Lower leg skin (tissue), 4 donors: ENCODE data around the gene ASMTL. TPM values are rescaled to one million over a fixed set of nuclear protein-coding genes. Genes with fewer than 3 reads are reported as not detected.

Source experiments
- DNase-seq, 2 donors: peaks; one replicate each; pipeline ENCODE4 v3.0.0-alpha.2; 2019; ENCODE audit warnings: low spot score in 2 of 2
- H3K4me3 ChIP-seq: fragments of 200-600 bp; sonication (generic); 2 replicates; pipeline ENCODE4 v1.5.1; 2017; ENCODE audit warnings: mild to moderate bottlenecking, low read depth; ENCODE audit not compliant: poor library complexity, severe bottlenecking
- CTCF ChIP-seq, 3 donors: fragments of 450-650 bp; IDR thresholded peaks; one replicate each; pipeline ENCODE4 v1.5.1; 2016; ENCODE audit warnings: antibody characterized with exemption in 3 of 3, mild to moderate bottlenecking in 3 of 3, moderate library complexity in 2 of 3
- POLR2A ChIP-seq, 2 donors: fragments of 450-650 bp; IDR thresholded peaks; one replicate each; pipeline ENCODE4 v1.6.1; 2016 to 2017; ENCODE audit warnings: antibody characterized with exemption in 2 of 2, mild to moderate bottlenecking in 1 of 2, moderate library complexity in 1 of 2
- WGBS, 2 donors: methylation state at CpG; one replicate each; pipeline ENCODE4 v1.1.5; 2018; 5-methylcytosine and 5-hydroxymethylcytosine counted together
- intact Hi-C: fragments of 100-400 bp; cut with DNase I; formaldehyde crosslinking; loops from one replicate; pipeline ENCODE4 v1.15.0; 2023; ENCODE audit warnings: low total_unique reads
- total RNA-seq, 4 donors: library from RNA; depleted of rRNA; stranded (reverse); fragments of >200 nt; gene quantifications; one replicate each; pipeline ENCODE4 v1.1.0, GENCODE V29; 2016

The ASMTL gene
- total RNA-seq, 4 donors from 2014 or later: 24.8 to 35.9 (median 30.1) TPM

- TF ChIP-seq CTCF (IDR thresholded peaks at IDR 0.05) (no peak), POLR2A (IDR thresholded peaks at IDR 0.05) (no peak)
- intact Hi-C loops: no loop called here
- DNase-seq: no peak
- WGBS, 2 donors: 83 to 89% methylated on average over 29 to 30 of the region's 30 CpGs
- no peak overlapping the region for H3K4me3 ChIP-seq
These were observed 50.9 kb downstream of the ASMTL start for GRCh38 chrX:1401611-1402430.

- TF ChIP-seq CTCF (IDR thresholded peaks at IDR 0.05): no peak
- no peak for TF ChIP-seq POLR2A (IDR thresholded peaks at IDR 0.05)
- DNase-seq: no peak
- intact Hi-C loops: no loop called here
- 82 to 83% methylated on average over 27 of the region's 27 CpGs for WGBS, 2 donors
- H3K4me3 ChIP-seq: no peak overlapping the region
These were observed 51.8 kb downstream of the ASMTL start for GRCh38 chrX:1400742-1401471.

DNA sequence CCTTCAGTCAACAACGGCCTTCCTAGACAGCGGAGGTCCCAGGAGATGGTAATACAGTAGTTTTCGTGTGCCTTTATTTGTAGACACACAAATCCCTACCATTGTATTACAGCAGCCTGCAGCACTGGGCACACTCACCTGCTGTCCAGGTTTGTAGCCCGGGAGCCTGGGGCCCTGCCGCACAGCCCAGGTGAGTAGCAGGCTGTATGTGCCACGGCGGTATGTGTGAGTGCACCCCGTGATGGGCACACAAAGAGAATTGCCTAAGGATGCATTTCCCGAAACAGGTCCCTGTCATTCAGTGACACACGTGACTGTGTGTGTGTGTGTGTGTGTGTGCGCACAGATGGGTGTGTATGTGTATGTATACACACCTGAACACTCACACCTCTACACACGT, 52.7 kb downstream of the ASMTL start:
- DNase-seq: no peak
- no peak for TF ChIP-seq POLR2A (IDR thresholded peaks at IDR 0.05)
- no peak for TF ChIP-seq CTCF (IDR thresholded peaks at IDR 0.05)
- intact Hi-C loops: no loop called here
- 92 to 93% methylated on average over 12 of the region's 12 CpGs for WGBS, 2 donors
- no peak overlapping the region for H3K4me3 ChIP-seq

- intact Hi-C loops: no loop called here
- TF ChIP-seq POLR2A (IDR thresholded peaks at IDR 0.05) (no peak), CTCF (IDR thresholded peaks at IDR 0.05) (no peak)
- 90 to 91% methylated on average over 27 to 29 of the region's 29 CpGs for WGBS, 2 donors
- no peak for DNase-seq
- no peak overlapping the region for H3K4me3 ChIP-seq
These were observed 54.0 kb downstream of the ASMTL start for GRCh38 chrX:1398431-1399340.

- 88 to 92% methylated on average over 25 to 28 of the region's 29 CpGs for WGBS, 2 donors
- no peak for DNase-seq
- intact Hi-C loops: no loop called here
- no peak for TF ChIP-seq CTCF (IDR thresholded peaks at IDR 0.05)
- TF ChIP-seq POLR2A (IDR thresholded peaks at IDR 0.05): no peak
- H3K4me3 ChIP-seq: no peak overlapping the region
These were observed 55.1 kb downstream of the ASMTL start for GRCh38 chrX:1397441-1398270.
